H1 (cell line): ENCODE data around the gene LCE3C. TPM values are rescaled to one million over a fixed set of nuclear protein-coding genes. Genes with fewer than 3 reads are reported as not detected.

Source experiments
- CTCF ChIA-PET: fragments of 300-600 bp; sonication (Branson Sonifier 250); formaldehyde crosslinking; loops from one replicate; lab custom pipeline; 2021; ENCODE audit not compliant: partially characterized antibody; lab: Charles Lee
- POLR2A ChIA-PET: fragments of 300-600 bp; sonication (Branson Sonifier 250); formaldehyde crosslinking; loops from one replicate; lab custom pipeline; 2021; ENCODE audit warnings: inconsistent platforms; ENCODE audit not compliant: partially characterized antibody; lab: Charles Lee
- DNase-seq, 2 experiments: peaks; one replicate each; pipeline versions ENCODE4 v3.0.0 to v3.0.0-alpha.2; 2010 to 2022; ENCODE audit warnings: low spot score in 2 of 2, low read depth in 1 of 2, mixed read lengths in 1 of 2
- FAIRE-seq: peaks from 2 replicates; lab custom pipeline; 2011; peaks lifted over from hg19 to GRCh38; lab: Jason Lieb, UNC
- H2AFZ ChIP-seq: 2 replicates; pipeline ENCODE4 v1.8.1; 2012; ENCODE audit warnings: low read length, inconsistent platforms
- H2AK5ac ChIP-seq: 2 replicates; pipeline ENCODE4 v1.6.1; 2013; ENCODE audit warnings: low read depth, low read length
- H2BK120ac ChIP-seq: replicated peaks from 2 replicates; pipeline ENCODE3; 2013; ENCODE audit warnings: low read depth, low read length, inconsistent platforms
- H2BK12ac ChIP-seq: 2 replicates; pipeline ENCODE4 v1.6.1; 2013; ENCODE audit warnings: low read depth, low read length
- H2BK15ac ChIP-seq: 2 replicates; pipeline ENCODE4 v1.6.1; 2013; ENCODE audit warnings: low read length
- H2BK20ac ChIP-seq: 2 replicates; pipeline ENCODE4 v1.6.1; 2013; ENCODE audit warnings: low read length
- H2BK5ac ChIP-seq: 2 replicates; pipeline ENCODE4 v1.6.1; 2013; ENCODE audit warnings: low read depth, low read length
- H3K14ac ChIP-seq: 2 replicates; pipeline ENCODE4 v1.6.1; 2013; ENCODE audit warnings: inconsistent platforms; ENCODE audit not compliant: insufficient read length
- H3K18ac ChIP-seq: 2 replicates; pipeline ENCODE4 v1.6.1; 2013; ENCODE audit warnings: low read length; ENCODE audit errors: extremely low read depth
- H3K23ac ChIP-seq: 2 replicates; pipeline ENCODE4 v1.6.1; 2013; ENCODE audit warnings: inconsistent platforms; ENCODE audit not compliant: insufficient read length
- H3K23me2 ChIP-seq: 2 replicates; pipeline ENCODE4 v1.6.1; 2013; ENCODE audit warnings: low read depth, low read length
- H3K27ac ChIP-seq: 2 replicates; pipeline ENCODE4 v1.6.1; 2011; ENCODE audit warnings: low read depth, low read length, inconsistent platforms
- H3K27me3 ChIP-seq, 4 experiments: replicated peaks in 1 of 4; 1 replicate in 1 of 4; 2 replicates in 3 of 4; pipeline versions ENCODE4 v1.6.1 to v1.8.1; 2011 to 2013; ENCODE audit warnings: low read length in 3 of 4, mild to moderate bottlenecking in 3 of 4, inconsistent platforms in 2 of 4, mixed read lengths in 2 of 4, moderate library complexity in 1 of 4; ENCODE audit not compliant: control insufficient read depth in 3 of 4, insufficient read depth in 3 of 4; ENCODE audit errors: extremely low read depth in 1 of 4
- H3K36me3 ChIP-seq, 4 experiments: 2 replicates each; pipeline versions ENCODE4 v1.6.1 to v1.8.1; 2011 to 2013; ENCODE audit warnings: mild to moderate bottlenecking in 4 of 4, low read length in 3 of 4, moderate library complexity in 2 of 4, control low read depth in 1 of 4, inconsistent platforms in 1 of 4; ENCODE audit not compliant: insufficient read depth in 4 of 4, control insufficient read depth in 2 of 4
- H3K4ac ChIP-seq: replicated peaks from 2 replicates; pipeline ENCODE3; 2013; ENCODE audit warnings: low read length, low read depth, mixed read lengths, inconsistent platforms; ENCODE audit not compliant: insufficient read length
- H3K4me1 ChIP-seq, 4 experiments: replicated peaks in 1 of 4; 1 replicate in 1 of 4; 2 replicates in 3 of 4; pipeline versions ENCODE4 v1.6.1 to v1.8.1; 2011 to 2013; ENCODE audit warnings: low read length in 3 of 4, inconsistent platforms in 2 of 4, mixed read lengths in 1 of 4; ENCODE audit not compliant: insufficient read depth in 4 of 4, control insufficient read depth in 3 of 4
- H3K4me2 ChIP-seq, 2 experiments: 2 replicates each; pipeline versions ENCODE4 v1.6.1 to v1.8.1; 2011 to 2013; ENCODE audit warnings: low read depth in 2 of 2, low read length in 2 of 2, control low read depth in 1 of 2, inconsistent platforms in 1 of 2, mild to moderate bottlenecking in 1 of 2; ENCODE audit not compliant: insufficient read depth in 1 of 2
- H3K4me3 ChIP-seq, 4 experiments: fragments of 200-600, 300-600 bp in 1 of 4; sonication (generic), shearing (Covaris generic), sonication (Bioruptor Twin) in 1 of 4; 2 replicates each; pipeline versions ENCODE4 v1.5.1 to v1.8.1; 2011 to 2016; ENCODE audit warnings: low read length in 4 of 4, low read depth in 3 of 4, control low read depth in 2 of 4, inconsistent platforms in 2 of 4, mild to moderate bottlenecking in 2 of 4, mixed read lengths in 1 of 4, moderate library complexity in 1 of 4; ENCODE audit not compliant: insufficient read depth in 2 of 4; ENCODE audit errors: extremely low read depth in 1 of 4
- H3K56ac ChIP-seq: replicated peaks from 2 replicates; pipeline ENCODE3; 2013; ENCODE audit warnings: low read depth, mild to moderate bottlenecking, mixed read lengths, low read length, inconsistent platforms; ENCODE audit not compliant: insufficient read length
- H3K79me1 ChIP-seq: 2 replicates; pipeline ENCODE4 v1.6.1; 2013; ENCODE audit warnings: low read depth, low read length, control low read depth
- H3K79me2 ChIP-seq, 2 experiments: 2 replicates each; pipeline versions ENCODE4 v1.6.1 to v1.8.1; 2012 to 2013; ENCODE audit warnings: low read length in 2 of 2, mild to moderate bottlenecking in 2 of 2, inconsistent platforms in 1 of 2; ENCODE audit not compliant: insufficient read depth in 2 of 2, control insufficient read depth in 1 of 2
- H3K9ac ChIP-seq, 4 experiments: replicated peaks in 1 of 4; 1 replicate in 1 of 4; 2 replicates in 3 of 4; pipeline versions ENCODE4 v1.6.1 to v1.8.1; 2011 to 2013; ENCODE audit warnings: low read depth in 3 of 4, low read length in 3 of 4, control low read depth in 2 of 4, mild to moderate bottlenecking in 2 of 4, moderate library complexity in 2 of 4, inconsistent platforms in 1 of 4; ENCODE audit errors: extremely low read depth in 1 of 4
- H3K9me3 ChIP-seq, 2 experiments: 2 replicates each; pipeline versions ENCODE4 v1.6.1 to v1.8.1; 2012 to 2013; ENCODE audit warnings: mild to moderate bottlenecking in 2 of 2, moderate library complexity in 2 of 2, control low read depth in 1 of 2, inconsistent platforms in 1 of 2, low read depth in 1 of 2, low read length in 1 of 2, mixed read lengths in 1 of 2; ENCODE audit not compliant: insufficient read depth in 2 of 2
- H4K20me1 ChIP-seq, 2 experiments: replicated peaks in 1 of 2; 2 replicates each; pipeline versions ENCODE3 to v1.8.1; 2011 to 2013; ENCODE audit warnings: inconsistent platforms in 2 of 2, low read length in 2 of 2, mild to moderate bottlenecking in 1 of 2; ENCODE audit not compliant: insufficient read depth in 2 of 2, control insufficient read depth in 1 of 2
- H4K5ac ChIP-seq: 2 replicates; pipeline ENCODE4 v1.6.1; 2013; ENCODE audit warnings: low read length, low read depth, mixed read lengths, inconsistent platforms; ENCODE audit not compliant: insufficient read length
- H4K8ac ChIP-seq: 2 replicates; pipeline ENCODE4 v1.8.0; 2013; ENCODE audit warnings: mild to moderate bottlenecking, moderate library complexity, low read length, inconsistent platforms; ENCODE audit not compliant: insufficient read depth; ENCODE audit errors: extremely low read depth
- H4K91ac ChIP-seq: replicated peaks from 2 replicates; pipeline ENCODE3; 2013; ENCODE audit warnings: low read length, mixed read lengths, inconsistent platforms; ENCODE audit not compliant: insufficient read length
- JUND ChIP-seq: IDR thresholded peaks from 2 replicates; pipeline ENCODE4 v1.6.1; 2011; ENCODE audit warnings: mild to moderate bottlenecking, improper control_type of control experiment, low read length
- RXRA ChIP-seq: IDR thresholded peaks from 2 replicates; pipeline ENCODE4 v1.6.1; 2011; ENCODE audit warnings: low read depth, mild to moderate bottlenecking, low read length, moderate library complexity; ENCODE audit not compliant: insufficient read depth
- WGBS, 2 experiments: shearing (Covaris generic) in 1 of 2; methylation state at CpG; one replicate each; pipeline versions ENCODE4 v1.1.6 to v1.1.7; 2013 to 2015; ENCODE audit warnings: low lambda C conversion rate in 2 of 2, mixed read lengths in 2 of 2, inconsistent platforms in 1 of 2, low coverage in 1 of 2, missing lambda C conversion rate in 1 of 2; ENCODE audit not compliant: insufficient replicate concordance in 2 of 2, insufficient coverage in 1 of 2, insufficient read length in 1 of 2; ENCODE audit errors: extremely low coverage in 1 of 2, missing lambda C conversion rate in 1 of 2; 5-methylcytosine and 5-hydroxymethylcytosine counted together
- polyA plus RNA-seq, 7 experiments: library from polyadenylated mRNA; depleted of rRNA in 3 of 7; stranded (reverse) in 5 of 7; unstranded in 2 of 7; fragments of >200 nt in 5 of 7; fragments of 200-250 nt in 2 of 7; gene quantifications; 1 replicate in 5 of 7; 2 replicates in 1 of 7; 4 replicates in 1 of 7; pipeline versions ENCODE4 v1.2.1 to v1.2.3, GENCODE V29; 2011 to 2013; ENCODE audit warnings: missing spikeins in 2 of 7, mixed read lengths in 2 of 7
- total RNA-seq: library from RNA; stranded (reverse); fragmentation: NEBNext Ultra II Directional; extraction: Animal tissue kit (Norgen Biotek cat#: 25700); gene quantifications from 2 replicates; pipeline ENCODE4 v1.2.1, GENCODE V29; 2021

The LCE3C gene
- total and polyA plus RNA-seq, 2 of the 8 experiments (the other 6 are each of a cell fraction or from before 2014, with no cell fraction given): not detected

DNA sequence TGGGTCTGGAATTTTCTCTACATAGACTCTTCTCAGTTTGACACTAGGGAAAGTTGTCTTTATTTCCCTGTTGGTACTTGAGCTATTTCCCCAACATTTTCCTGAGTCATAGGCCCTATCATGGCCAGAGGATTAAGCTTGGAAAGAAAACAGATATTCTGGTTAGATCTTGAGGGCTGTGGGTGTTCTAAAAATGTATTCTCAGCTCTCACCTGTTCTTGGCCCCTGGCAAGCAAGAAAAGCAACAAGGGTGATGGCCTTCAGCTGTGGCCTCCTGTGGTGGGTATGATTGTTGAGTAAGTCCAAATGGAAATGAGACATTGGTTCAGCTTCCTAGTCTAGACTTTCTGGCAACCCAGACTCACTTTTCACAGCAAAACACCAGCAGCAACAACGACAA, 40.3 kb downstream of the LCE3C start:
- H3K79me2 ChIP-seq: no peaks in the 10 kb centered on the region
- FAIRE-seq: no peak

More for the DNA sequence above, 40.3 kb downstream of the LCE3C start:
- Histone ChIP-seq H3K9ac (no peak overlapping the region), H2BK20ac (no peak overlapping the region), H2BK120ac (no peak overlapping the region), H3K27me3 (no peaks in the 10 kb centered on the region), H2AK5ac (no peak overlapping the region), H3K4ac (no peak overlapping the region), H4K91ac (no peak overlapping the region), H3K79me1 (no peaks in the 10 kb centered on the region), H4K20me1 (no peaks in the 10 kb centered on the region), H2BK12ac (no peak overlapping the region), H3K18ac (no peak overlapping the region), H3K27ac (no peak overlapping the region), H3K4me1 (no peaks in the 10 kb centered on the region), H3K56ac (no peak overlapping the region), H3K14ac (no peak overlapping the region), H3K9me3 (peaks cover 62 to 84% of the 10 kb centered on the region in 2 experiments), H3K23me2 (no peaks in the 10 kb centered on the region), H3K23ac (no peak overlapping the region)
- POLR2A ChIA-PET: no interaction called here
- CTCF ChIA-PET: interaction anchor here (0.7 to 1.5 kb wide), 2 partner anchors 10 to 15 kb away, joined by 3 to 5 read pairs; no protein-coding TSS in a partner anchor
- TF ChIP-seq JUND: no peak
- TF ChIP-seq RXRA: no peak
- TF ChIP-seq, all 59 proteins: peak for 0
- Histone ChIP-seq H2BK5ac (no peak overlapping the region), H2BK15ac (no peak overlapping the region), H2AFZ (no peak overlapping the region), H3K4me2 (no peak overlapping the region), H3K4me3 (no peak overlapping the region), H4K8ac (no peak overlapping the region), H3K36me3 (no peaks in the 10 kb centered on the region), H4K5ac (no peak overlapping the region)
- 74% methylated on average over 1 of the region's 1 CpG; no CpG with 5 or more reads in 1 of the 2 experiments for WGBS, 2 experiments
- no peak for DNase-seq
